ENCODE results near the gene RACGAP1. TPM values are rescaled to one million over a fixed set of nuclear protein-coding genes. Genes with fewer than 3 reads are reported as not detected.

RACGAP1 gene
- total RNA-seq, 1 donor from 2014 or later, result 5.3 TPM

DNA sequence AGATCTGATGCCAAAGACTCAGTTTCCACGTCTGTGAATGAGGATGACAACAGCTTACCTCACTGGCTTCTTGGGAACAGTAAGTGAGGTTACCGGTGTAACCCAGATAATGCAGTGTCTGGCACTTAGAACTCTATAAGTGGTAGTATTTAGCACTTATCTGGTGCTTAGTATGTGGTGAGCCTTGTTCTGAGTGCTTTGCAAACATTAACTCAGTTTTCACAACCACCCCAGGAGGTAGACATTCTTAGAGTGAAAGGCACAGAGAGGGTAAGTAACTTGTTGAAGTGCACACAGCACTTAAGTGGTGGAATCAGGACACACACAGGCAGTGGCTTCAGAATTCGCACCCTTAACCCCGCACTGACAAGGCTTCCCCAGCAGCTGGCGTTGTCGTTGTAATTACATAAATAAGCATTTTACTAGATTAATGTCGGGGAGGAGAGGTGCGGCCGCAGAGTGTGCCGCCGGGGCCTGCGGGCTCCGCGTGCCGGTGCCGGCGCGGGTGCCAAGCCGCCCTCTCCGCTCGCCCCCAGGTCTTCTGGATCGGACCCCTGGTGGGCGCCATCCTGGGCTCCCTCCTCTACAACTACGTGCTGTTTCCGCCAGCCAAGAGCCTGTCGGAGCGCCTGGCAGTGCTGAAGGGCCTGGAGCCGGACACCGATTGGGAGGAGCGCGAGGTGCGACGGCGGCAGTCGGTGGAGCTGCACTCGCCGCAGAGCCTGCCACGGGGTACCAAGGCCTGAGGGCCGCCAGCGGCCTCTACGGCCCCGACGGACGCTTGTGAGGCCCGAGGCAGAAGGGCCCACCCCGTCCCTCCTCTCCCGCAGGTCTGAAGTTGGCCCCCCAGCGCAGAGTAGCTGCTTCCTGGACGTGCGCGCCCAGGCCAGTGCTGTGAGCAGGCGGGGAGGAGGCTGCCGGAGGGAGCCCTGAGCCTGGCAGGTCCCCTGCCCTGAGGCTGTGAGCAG lies 70.1 kb downstream of the RACGAP1 start:
- no peak for DNase-seq (ENCODE audit: low spot score)

DNA sequence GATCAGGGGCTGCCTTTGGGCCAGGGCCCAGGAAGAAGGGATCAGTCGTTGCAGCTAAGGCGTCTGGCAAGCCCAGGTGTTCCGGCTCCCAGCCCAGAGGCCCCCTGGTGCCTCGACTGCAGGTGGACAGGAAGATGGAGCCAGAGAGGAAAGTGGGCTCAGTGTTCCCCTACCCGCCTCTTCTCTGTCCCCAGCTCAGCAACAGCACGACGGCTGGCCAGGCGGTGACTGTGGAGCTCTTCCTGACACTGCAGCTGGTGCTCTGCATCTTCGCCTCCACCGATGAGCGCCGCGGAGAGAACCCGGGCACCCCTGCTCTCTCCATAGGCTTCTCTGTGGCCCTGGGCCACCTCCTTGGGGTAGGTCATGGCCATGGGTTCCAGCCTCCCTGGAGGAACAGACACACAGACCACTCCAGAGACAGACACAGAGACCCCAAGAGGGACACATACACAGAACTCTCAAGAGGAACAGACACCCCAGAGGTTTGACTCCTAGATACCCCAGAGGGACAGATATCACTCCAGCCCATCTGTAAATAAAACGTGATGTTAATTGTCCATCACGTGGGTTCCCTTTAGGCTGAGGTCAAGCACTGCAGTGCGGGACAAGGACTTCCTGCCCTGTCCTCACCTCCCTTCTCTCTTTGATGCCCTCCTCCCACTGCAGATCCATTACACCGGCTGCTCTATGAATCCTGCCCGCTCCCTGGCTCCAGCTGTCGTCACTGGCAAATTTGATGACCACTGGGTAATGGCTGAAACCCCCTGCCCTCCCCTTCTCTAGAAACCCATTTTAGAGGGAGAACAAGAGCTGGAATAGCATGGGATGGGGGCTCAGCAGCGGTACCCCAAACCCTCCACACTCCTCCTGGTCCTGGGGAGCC lies 71.1 kb downstream of the RACGAP1 start:
- DNase-seq (ENCODE audit: low spot score), result no peak

DNA sequence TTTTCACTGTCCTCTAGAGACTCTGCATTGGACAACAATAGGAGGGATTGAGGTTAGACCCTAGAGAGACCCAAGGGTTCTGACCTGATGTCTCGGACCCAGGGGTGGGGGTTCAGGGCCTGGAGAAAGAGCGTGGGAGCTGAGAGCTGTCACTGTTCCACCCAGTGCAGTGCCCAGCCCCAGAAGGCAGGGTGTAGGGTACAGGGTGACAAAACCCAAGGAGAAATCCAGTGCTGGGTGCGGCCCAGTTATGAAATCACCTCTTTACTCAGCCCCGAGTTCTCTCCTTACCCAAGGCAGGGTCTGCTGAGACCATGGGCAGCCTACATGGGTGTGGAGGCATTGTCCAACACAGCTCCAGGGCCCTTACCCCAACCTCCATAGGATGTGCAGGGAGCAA lies 72.1 kb downstream of the RACGAP1 start:
- no peak for DNase-seq (ENCODE audit: low spot score)

DNA sequence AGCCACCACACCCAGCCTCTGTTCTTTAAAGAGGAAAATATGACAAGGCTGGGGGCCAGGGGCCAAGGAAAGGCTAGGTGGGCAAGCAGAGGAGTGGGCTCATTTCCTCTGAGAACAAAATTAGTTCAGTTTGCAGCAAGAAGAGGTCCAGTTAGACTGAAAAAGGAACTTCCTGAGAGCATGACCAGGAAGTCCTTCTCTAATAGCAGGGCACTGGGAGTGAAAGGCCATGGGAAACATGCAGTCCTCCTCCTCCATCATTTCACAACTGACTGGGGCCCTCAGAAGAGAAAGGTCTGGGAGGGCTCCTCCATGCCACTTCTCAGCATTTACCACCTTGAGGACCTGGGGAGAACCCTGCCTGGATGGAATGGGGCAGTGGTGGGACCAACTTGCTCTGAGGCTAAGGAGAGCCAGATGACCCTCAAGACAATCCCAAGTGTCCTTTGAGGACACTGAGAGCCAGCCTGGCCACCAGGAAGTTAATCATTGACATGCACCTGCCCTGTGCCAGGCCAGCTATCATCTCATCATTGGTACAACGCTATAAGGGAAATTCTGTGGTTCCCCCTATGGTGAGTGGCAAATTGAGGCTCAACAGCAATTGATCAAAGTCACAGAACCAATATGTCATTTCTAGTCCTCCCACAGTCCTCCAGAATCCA lies 72.8 kb downstream of the RACGAP1 start:
- no peak for DNase-seq (ENCODE audit: low spot score)

DNA sequence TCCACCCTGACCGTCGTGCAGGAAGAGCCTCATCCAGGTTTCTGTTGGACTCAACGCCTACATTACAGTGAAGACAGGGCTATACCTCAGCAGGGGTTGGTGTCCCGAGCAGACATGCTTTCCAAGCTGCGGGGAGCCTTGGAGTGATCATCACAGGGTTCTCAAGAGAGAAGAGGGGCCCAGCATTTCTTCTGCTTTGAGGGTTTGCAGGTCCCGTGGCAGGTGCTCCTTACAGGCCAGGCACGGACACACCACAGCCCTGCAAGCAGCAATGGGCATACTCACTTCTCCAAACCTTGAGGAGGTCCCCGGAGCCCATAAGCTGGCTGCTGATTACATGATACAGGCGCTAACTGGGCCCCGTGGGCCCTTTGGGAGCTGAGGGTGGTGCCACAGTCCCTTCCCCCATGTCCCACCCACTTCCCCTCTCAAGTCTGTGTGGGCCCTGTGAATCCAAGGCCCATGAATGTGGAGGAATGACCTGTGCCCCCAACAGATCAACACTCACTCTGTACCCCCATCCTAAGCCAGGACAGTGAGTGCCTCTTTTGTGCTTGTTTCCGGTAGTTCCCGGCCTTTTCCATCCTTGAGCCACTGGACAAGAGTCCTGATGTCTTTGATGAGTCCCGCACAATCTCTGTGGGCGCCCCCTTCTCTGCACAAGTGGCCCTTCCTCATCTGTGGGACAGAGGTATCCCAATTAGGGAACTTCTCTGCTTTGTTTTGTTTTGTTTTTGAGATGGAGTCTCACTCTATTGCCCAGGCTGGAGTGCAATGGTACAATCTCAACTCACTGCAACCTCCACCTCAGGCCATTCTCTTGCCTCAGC lies 73.7 kb downstream of the RACGAP1 start:
- DNase-seq (ENCODE audit: low spot score), result no peak

DNA sequence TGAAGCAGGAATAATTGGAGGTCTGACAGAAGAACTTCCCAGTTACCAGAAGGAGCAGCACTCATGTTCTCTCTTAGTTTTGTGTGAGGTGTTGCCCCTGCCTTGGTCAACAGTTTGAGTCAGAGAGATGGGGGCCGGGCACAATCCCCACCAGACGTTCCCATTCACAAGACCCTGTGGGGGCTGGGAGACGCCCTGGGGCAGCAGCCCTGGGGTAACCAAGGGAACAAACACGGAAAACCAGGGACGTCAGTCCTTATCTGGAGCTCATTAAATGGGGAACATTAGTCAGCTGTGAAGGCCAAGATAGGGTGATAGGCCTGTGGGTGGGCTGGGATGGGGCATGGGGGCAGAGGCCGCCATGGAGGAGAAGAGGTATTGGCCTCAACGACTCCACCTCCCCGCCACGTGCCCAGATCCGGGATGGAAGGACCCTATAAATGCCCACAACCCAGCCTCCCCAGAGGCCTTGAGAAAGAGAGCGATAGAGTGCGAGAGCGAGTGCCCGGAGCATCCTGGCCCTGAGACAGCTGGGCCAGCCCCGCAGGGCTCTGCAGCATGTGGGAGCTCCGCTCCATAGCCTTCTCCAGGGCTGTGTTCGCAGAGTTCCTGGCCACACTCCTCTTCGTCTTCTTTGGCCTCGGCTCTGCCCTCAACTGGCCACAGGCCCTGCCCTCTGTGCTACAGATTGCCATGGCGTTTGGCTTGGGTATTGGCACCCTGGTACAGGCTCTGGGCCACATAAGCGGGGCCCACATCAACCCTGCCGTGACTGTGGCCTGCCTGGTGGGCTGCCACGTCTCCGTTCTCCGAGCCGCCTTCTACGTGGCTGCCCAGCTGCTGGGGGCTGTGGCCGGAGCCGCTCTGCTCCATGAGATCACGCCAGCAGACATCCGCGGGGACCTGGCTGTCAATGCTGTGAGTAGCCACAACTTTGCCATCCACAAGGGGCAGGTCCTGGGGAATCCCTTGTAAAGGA lies 74.7 kb downstream of the RACGAP1 start, which contains the start of gene AQP2:
TSS of gene AQP2 (plus strand) at position 465 of the 979 bp plus-strand sequence. CDS start at position 559, 94 bp downstream.
- DNase-seq (ENCODE audit: low spot score), result no peak

DNA sequence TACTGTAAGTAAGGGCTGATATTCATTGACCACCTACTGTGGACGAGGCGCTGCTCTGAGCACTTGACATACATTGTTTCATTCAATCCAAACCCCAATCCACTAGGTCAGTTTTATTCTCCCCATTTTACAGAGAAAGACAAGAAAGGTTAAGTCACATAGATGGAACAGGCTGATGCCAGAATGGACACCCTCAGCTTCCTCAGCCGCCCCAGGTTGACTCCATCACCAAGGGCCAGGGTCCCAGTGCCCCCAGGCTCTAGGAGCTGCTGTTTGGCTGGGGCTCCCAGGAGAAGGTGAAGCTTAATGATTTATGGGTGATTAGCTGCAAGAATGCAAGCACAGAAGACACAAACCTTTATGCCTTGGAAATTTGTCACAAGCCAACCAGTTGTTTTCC lies 75.4 kb downstream of the RACGAP1 start:
- no peak for DNase-seq (ENCODE audit: low spot score)

DNA sequence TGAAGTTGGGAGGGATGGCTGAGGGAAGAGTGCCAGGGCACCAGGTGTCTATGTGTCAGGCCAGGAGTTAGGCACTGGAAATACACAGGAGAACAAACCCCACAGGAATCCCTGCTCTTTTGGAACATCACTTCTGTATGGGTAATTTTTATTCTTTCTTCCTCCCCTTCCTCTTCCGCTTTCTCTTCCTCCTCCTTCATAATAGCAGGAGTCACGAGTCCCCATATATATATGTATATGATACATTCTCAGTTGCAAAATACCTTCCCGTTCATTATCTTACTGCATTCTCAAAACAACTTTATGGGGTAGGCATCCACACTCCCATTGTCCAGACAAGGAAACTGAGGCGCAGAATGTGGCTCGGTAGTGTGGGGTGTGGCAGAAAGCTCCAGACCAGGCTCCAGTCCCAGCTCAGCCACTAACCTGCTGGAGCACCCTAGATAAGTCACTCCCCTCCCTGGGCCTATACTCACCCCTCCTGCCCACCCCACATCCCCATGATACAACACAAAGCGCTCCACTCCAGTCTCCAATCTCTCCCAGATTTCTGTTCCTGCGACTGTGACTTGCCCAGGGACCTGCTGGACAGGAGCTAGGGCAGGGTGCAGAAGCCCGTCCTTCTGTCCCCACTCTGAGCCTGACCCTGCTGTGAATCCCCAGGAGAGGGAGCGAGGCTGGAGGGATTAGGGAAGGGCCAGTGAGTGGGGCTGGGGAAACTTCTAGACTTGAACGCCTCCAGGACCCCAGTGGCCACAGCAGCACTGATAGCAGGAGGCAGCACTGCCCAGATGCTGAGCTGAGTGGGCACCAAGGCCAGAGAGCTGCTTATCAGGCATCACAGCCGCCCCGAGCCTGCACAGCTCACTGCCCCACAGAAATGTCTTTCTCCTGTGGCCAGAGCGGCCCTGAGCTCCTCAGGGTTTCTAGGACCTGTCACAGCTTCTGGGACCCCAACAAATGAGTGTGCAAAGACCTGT lies 76.1 kb downstream of the RACGAP1 start:
- DNase-seq (ENCODE audit: low spot score), result no peak

DNA sequence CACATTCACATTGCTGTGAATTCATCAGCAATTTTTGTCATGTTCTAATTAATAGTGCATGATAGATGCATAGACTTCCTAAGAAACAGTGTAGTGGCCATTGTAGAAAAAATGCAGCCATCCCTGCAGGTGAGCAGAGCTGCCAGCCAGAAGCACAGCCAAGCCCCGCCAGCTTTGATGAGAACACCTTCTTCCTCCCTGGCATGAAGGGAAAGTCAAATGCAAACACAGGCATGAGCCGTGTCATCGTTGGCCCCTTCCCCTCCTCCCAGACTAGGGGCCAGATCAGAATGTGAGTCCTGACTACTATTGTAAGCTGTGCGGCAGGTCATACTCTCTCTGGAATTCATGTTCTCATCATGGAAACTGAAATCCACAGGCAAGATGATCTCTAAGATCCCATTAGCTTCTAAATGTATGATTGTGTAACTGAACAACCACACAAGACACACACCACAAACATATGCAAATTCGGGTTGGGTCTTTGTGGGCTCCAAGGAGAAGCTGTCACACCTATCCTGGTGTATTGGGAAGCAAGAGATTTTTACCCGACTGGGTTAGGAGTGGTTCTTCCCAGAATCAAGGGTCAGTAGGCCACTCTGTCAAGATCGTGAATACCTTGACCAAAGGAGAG lies 77.6 kb downstream of the RACGAP1 start:
- no peak for DNase-seq (ENCODE audit: low spot score)

DNA sequence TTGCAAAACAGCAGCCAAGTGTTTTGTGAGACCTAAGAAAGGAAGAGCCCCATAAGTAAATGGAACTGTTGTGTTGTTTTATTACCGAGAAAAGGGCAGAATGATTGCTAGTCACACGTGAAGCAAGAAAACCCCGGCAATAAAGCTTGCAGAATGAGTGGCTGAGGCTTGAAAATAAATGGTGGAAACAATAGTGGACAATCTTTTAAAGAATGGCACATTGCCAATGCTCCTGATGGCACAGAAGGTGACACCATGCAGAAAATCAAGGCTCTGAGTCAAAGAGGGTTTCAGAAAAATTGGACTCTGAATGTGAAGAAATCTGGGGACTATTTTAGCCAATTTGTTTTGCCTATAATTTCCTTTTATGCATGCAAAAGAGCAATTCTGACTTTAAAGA lies 78.8 kb downstream of the RACGAP1 start:
- no peak for DNase-seq (ENCODE audit: low spot score)

DNA sequence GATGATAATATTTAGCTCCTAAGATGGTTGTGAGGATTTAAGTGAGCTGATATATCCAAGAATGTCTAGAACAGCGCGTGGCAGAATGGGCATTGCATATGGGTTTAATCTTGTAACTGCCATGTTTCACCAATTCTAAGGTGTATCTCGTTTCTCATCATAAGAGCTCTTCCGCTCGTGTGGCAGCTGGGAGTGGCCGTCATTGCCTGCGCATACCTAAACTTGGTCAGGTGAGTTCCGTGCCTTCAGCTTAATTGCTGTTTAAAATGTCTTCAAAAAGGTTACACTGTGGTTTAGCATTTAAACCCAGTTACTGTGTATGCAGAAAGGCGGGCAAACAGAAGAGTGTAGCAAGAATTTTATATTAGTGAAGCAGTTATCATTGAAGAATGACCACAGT lies 79.2 kb downstream of the RACGAP1 start:
- no peak for DNase-seq (ENCODE audit: low spot score)

DNA sequence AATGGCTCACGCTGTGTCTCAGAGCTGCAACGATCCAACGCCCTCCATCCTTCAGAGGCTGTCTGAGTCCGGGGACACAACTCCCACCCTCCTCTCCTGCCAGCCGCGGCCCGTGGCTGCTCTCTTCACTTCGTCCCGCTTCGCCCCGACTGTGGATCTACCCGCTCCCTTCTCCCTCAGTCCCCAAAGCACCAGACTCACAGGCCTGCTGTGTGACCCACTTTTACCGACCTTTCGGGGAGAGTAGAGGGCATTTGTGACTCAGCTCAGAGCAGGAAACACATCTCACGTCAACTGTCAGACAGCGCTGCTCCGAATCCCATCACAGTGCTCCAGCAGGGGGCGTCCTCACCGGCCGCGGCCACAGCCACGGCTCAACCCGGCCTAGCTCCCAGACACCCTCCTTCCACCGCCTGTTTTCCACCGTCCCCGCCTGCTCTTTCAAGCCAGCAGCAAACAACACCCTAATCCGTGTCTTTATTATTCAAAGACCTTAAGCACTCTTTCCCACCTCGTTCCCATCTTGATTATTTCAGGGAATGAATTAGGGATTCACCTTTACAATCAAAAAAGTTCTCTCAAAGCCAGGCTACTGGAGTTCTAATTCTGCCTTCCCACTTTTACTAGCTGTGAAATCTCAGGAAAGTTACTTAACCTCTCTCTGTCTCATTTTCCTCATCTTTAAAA lies 79.8 kb downstream of the RACGAP1 start:
- peak; percentile 85 for DNase-seq (ENCODE audit: low spot score)

DNA sequence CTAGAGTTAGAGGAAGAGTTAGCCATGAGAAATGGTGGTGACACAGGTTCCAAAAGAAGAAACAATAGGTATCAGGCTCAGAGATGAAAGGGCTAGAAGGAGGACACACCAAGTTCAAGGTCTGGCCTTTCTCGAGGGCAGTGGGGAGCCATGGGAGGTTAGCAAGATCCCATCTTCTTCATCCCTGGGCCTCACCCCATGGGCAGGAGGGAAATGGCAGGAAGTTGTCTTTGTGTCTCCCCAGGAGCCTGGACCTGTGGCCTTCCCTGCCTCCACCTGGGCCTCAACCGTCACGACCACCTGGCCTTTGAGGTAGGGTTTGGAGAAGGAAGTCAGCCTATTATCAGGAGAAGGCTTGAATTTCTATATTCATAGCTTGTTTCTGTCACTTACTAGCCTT lies 80.6 kb downstream of the RACGAP1 start:
- DNase-seq (ENCODE audit: low spot score), result no peak

DNA sequence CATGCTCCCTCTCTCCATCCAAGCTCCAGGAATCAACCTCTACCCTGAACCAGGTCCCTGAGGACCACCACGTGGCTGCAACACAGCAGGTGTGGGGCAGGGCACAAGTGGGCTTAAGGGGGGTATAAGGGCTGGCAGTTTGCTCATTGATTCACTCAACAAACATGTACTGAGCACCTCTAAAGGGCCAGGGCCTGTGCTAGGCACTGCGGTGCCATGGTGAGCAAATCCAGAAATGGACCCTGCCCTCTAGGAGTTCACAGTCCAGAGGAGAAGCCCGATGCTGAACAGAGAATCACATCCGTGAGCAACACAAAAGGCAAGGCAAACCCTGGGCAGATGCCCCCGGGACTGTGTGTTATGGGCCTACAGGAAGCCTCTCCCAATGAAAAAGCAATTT lies 81.2 kb downstream of the RACGAP1 start:
- DNase-seq (ENCODE audit: low spot score), result no peak

DNA sequence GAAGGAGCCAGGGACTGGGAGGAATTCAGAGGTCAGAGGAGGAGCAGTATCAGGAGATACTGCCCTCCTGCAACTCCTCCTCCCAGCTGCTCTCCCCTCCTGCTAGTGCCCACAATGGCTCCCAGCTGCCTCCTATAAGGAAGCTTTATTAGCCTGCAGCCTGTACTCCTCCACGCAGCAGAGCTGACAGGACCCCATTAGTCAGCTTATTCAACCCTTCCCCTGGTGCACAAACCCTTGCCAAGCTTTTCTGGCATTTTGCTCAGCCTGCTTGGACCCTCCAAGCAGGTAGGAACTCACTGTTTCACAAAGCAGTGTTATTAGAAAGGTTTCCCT lies 81.7 kb downstream of the RACGAP1 start:
- DNase-seq (ENCODE audit: low spot score), result no peak

DNA sequence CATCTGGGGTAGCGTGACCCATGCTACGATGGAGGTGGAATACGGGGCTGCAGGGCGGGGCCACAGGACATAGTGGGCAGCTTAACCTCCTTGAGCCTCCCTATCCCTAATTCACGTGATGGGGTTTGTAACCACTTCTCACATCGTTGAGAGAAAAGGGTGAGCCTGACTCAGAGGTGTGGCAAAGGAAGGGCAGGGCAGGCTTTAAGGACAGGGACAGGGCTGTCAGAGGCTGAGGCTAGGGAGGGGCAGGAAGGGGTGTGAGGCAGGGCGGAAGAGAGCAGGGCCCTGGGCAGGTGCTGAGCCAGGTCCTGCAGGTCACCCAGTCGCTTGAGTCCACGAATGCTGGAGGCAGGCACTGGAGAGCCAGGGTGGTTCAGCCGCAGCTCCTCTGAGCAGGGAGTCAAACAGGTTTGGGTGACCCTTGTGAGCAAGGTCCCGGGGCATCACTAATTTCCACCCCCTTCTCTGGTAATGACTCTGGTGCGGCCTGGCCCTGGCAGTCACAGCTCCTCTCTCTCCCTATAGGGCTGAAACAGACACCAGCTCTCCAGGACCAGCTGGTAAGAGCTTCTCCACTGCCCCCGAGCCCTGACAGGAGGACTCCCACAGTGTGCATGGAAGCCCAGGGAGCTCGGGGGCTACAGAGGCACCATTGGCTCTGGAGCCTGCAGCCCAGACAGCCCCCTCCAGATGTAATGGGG lies 82.2 kb downstream of the RACGAP1 start:
- no peak for DNase-seq (ENCODE audit: low spot score)

DNA sequence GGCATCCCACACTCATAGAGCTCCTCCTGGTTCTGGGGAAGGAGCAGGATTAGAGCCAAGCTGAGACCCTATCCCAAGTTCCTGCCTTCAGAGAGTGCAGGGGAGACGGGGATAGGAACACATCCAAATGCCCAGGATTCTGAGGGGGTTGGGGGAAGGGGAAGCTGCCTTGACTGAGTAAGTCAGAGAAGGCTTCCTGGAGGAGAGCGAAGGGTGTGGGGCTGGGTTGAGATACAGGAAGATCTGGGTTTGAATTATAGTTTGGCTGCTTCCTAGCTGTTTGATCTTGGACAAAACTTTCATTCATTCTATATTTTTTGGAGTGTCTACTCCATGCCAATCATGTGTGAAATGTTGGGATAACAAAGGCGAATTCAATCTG lies 82.8 kb downstream of the RACGAP1 start:
- DNase-seq (ENCODE audit: low spot score), result no peak

All from ureter (tissue), 1 donor.